H1 (cell line): ENCODE measurements around the gene EEPD1. TPM values are rescaled to one million over a fixed set of nuclear protein-coding genes. Genes with fewer than 3 reads are reported as not detected.

ENCODE experiments used
- CTCF ChIA-PET: fragments of 300-600 bp; sonication (Branson Sonifier 250); formaldehyde crosslinking; loops from one replicate; lab custom pipeline; 2021; ENCODE audit not compliant: partially characterized antibody; lab: Charles Lee
- POLR2A ChIA-PET: fragments of 300-600 bp; sonication (Branson Sonifier 250); formaldehyde crosslinking; loops from one replicate; lab custom pipeline; 2021; ENCODE audit warnings: inconsistent platforms; ENCODE audit not compliant: partially characterized antibody; lab: Charles Lee
- DNase-seq, 2 experiments: peaks; one replicate each; pipeline versions ENCODE4 v3.0.0 to v3.0.0-alpha.2; 2010 to 2022; ENCODE audit warnings: low spot score in 2 of 2, low read depth in 1 of 2, mixed read lengths in 1 of 2
- FAIRE-seq: peaks from 2 replicates; lab custom pipeline; 2011; peaks lifted over from hg19 to GRCh38; lab: Jason Lieb, UNC
- H2AFZ ChIP-seq: 2 replicates; pipeline ENCODE4 v1.8.1; 2012; ENCODE audit warnings: low read length, inconsistent platforms
- H2AK5ac ChIP-seq: 2 replicates; pipeline ENCODE4 v1.6.1; 2013; ENCODE audit warnings: low read depth, low read length
- H2BK120ac ChIP-seq: replicated peaks from 2 replicates; pipeline ENCODE3; 2013; ENCODE audit warnings: low read depth, low read length, inconsistent platforms
- H2BK12ac ChIP-seq: 2 replicates; pipeline ENCODE4 v1.6.1; 2013; ENCODE audit warnings: low read depth, low read length
- H2BK15ac ChIP-seq: 2 replicates; pipeline ENCODE4 v1.6.1; 2013; ENCODE audit warnings: low read length
- H2BK20ac ChIP-seq: 2 replicates; pipeline ENCODE4 v1.6.1; 2013; ENCODE audit warnings: low read length
- H2BK5ac ChIP-seq: 2 replicates; pipeline ENCODE4 v1.6.1; 2013; ENCODE audit warnings: low read depth, low read length
- H3K14ac ChIP-seq: 2 replicates; pipeline ENCODE4 v1.6.1; 2013; ENCODE audit warnings: inconsistent platforms; ENCODE audit not compliant: insufficient read length
- H3K18ac ChIP-seq: 2 replicates; pipeline ENCODE4 v1.6.1; 2013; ENCODE audit warnings: low read length; ENCODE audit errors: extremely low read depth
- H3K23ac ChIP-seq: 2 replicates; pipeline ENCODE4 v1.6.1; 2013; ENCODE audit warnings: inconsistent platforms; ENCODE audit not compliant: insufficient read length
- H3K23me2 ChIP-seq: 2 replicates; pipeline ENCODE4 v1.6.1; 2013; ENCODE audit warnings: low read depth, low read length
- H3K27ac ChIP-seq: 2 replicates; pipeline ENCODE4 v1.6.1; 2011; ENCODE audit warnings: low read depth, low read length, inconsistent platforms
- H3K27me3 ChIP-seq, 4 experiments: replicated peaks in 1 of 4; 1 replicate in 1 of 4; 2 replicates in 3 of 4; pipeline versions ENCODE4 v1.6.1 to v1.8.1; 2011 to 2013; ENCODE audit warnings: low read length in 3 of 4, mild to moderate bottlenecking in 3 of 4, inconsistent platforms in 2 of 4, mixed read lengths in 2 of 4, moderate library complexity in 1 of 4; ENCODE audit not compliant: control insufficient read depth in 3 of 4, insufficient read depth in 3 of 4; ENCODE audit errors: extremely low read depth in 1 of 4
- H3K36me3 ChIP-seq, 4 experiments: 2 replicates each; pipeline versions ENCODE4 v1.6.1 to v1.8.1; 2011 to 2013; ENCODE audit warnings: mild to moderate bottlenecking in 4 of 4, low read length in 3 of 4, moderate library complexity in 2 of 4, control low read depth in 1 of 4, inconsistent platforms in 1 of 4; ENCODE audit not compliant: insufficient read depth in 4 of 4, control insufficient read depth in 2 of 4
- H3K4ac ChIP-seq: replicated peaks from 2 replicates; pipeline ENCODE3; 2013; ENCODE audit warnings: low read length, low read depth, mixed read lengths, inconsistent platforms; ENCODE audit not compliant: insufficient read length
- H3K4me1 ChIP-seq, 4 experiments: replicated peaks in 1 of 4; 1 replicate in 1 of 4; 2 replicates in 3 of 4; pipeline versions ENCODE4 v1.6.1 to v1.8.1; 2011 to 2013; ENCODE audit warnings: low read length in 3 of 4, inconsistent platforms in 2 of 4, mixed read lengths in 1 of 4; ENCODE audit not compliant: insufficient read depth in 4 of 4, control insufficient read depth in 3 of 4
- H3K4me2 ChIP-seq, 2 experiments: 2 replicates each; pipeline versions ENCODE4 v1.6.1 to v1.8.1; 2011 to 2013; ENCODE audit warnings: low read depth in 2 of 2, low read length in 2 of 2, control low read depth in 1 of 2, inconsistent platforms in 1 of 2, mild to moderate bottlenecking in 1 of 2; ENCODE audit not compliant: insufficient read depth in 1 of 2
- H3K4me3 ChIP-seq, 4 experiments: fragments of 200-600, 300-600 bp in 1 of 4; sonication (generic), shearing (Covaris generic), sonication (Bioruptor Twin) in 1 of 4; 2 replicates each; pipeline versions ENCODE4 v1.5.1 to v1.8.1; 2011 to 2016; ENCODE audit warnings: low read length in 4 of 4, low read depth in 3 of 4, control low read depth in 2 of 4, inconsistent platforms in 2 of 4, mild to moderate bottlenecking in 2 of 4, mixed read lengths in 1 of 4, moderate library complexity in 1 of 4; ENCODE audit not compliant: insufficient read depth in 2 of 4; ENCODE audit errors: extremely low read depth in 1 of 4
- H3K56ac ChIP-seq: replicated peaks from 2 replicates; pipeline ENCODE3; 2013; ENCODE audit warnings: low read depth, mild to moderate bottlenecking, mixed read lengths, low read length, inconsistent platforms; ENCODE audit not compliant: insufficient read length
- H3K79me1 ChIP-seq: 2 replicates; pipeline ENCODE4 v1.6.1; 2013; ENCODE audit warnings: low read depth, low read length, control low read depth
- H3K79me2 ChIP-seq, 2 experiments: 2 replicates each; pipeline versions ENCODE4 v1.6.1 to v1.8.1; 2012 to 2013; ENCODE audit warnings: low read length in 2 of 2, mild to moderate bottlenecking in 2 of 2, inconsistent platforms in 1 of 2; ENCODE audit not compliant: insufficient read depth in 2 of 2, control insufficient read depth in 1 of 2
- H3K9ac ChIP-seq, 4 experiments: replicated peaks in 1 of 4; 1 replicate in 1 of 4; 2 replicates in 3 of 4; pipeline versions ENCODE4 v1.6.1 to v1.8.1; 2011 to 2013; ENCODE audit warnings: low read depth in 3 of 4, low read length in 3 of 4, control low read depth in 2 of 4, mild to moderate bottlenecking in 2 of 4, moderate library complexity in 2 of 4, inconsistent platforms in 1 of 4; ENCODE audit errors: extremely low read depth in 1 of 4
- H3K9me3 ChIP-seq, 2 experiments: 2 replicates each; pipeline versions ENCODE4 v1.6.1 to v1.8.1; 2012 to 2013; ENCODE audit warnings: mild to moderate bottlenecking in 2 of 2, moderate library complexity in 2 of 2, control low read depth in 1 of 2, inconsistent platforms in 1 of 2, low read depth in 1 of 2, low read length in 1 of 2, mixed read lengths in 1 of 2; ENCODE audit not compliant: insufficient read depth in 2 of 2
- H4K20me1 ChIP-seq, 2 experiments: replicated peaks in 1 of 2; 2 replicates each; pipeline versions ENCODE3 to v1.8.1; 2011 to 2013; ENCODE audit warnings: inconsistent platforms in 2 of 2, low read length in 2 of 2, mild to moderate bottlenecking in 1 of 2; ENCODE audit not compliant: insufficient read depth in 2 of 2, control insufficient read depth in 1 of 2
- H4K5ac ChIP-seq: 2 replicates; pipeline ENCODE4 v1.6.1; 2013; ENCODE audit warnings: low read length, low read depth, mixed read lengths, inconsistent platforms; ENCODE audit not compliant: insufficient read length
- H4K8ac ChIP-seq: 2 replicates; pipeline ENCODE4 v1.8.0; 2013; ENCODE audit warnings: mild to moderate bottlenecking, moderate library complexity, low read length, inconsistent platforms; ENCODE audit not compliant: insufficient read depth; ENCODE audit errors: extremely low read depth
- H4K91ac ChIP-seq: replicated peaks from 2 replicates; pipeline ENCODE3; 2013; ENCODE audit warnings: low read length, mixed read lengths, inconsistent platforms; ENCODE audit not compliant: insufficient read length
- CBX5 ChIP-seq: fragments of 300-800, 300-1000 bp; sonication (generic); IDR thresholded peaks from 2 replicates; pipeline ENCODE4 v1.7.1; 2016; ENCODE audit warnings: antibody characterized with exemption, low read length, low read depth
- SIX5 ChIP-seq: IDR thresholded peaks from 2 replicates; pipeline ENCODE4 v1.6.1; 2011; ENCODE audit warnings: mild to moderate bottlenecking, low read depth, low read length
- SUZ12 ChIP-seq: fragments of 200-600 bp; sonication (generic); IDR thresholded peaks from 2 replicates; pipeline ENCODE4 v1.6.1; 2012; ENCODE audit warnings: mild to moderate bottlenecking, inconsistent platforms, low read length, moderate library complexity, mixed read lengths
- WGBS, 2 experiments: shearing (Covaris generic) in 1 of 2; methylation state at CpG; one replicate each; pipeline versions ENCODE4 v1.1.6 to v1.1.7; 2013 to 2015; ENCODE audit warnings: low lambda C conversion rate in 2 of 2, mixed read lengths in 2 of 2, inconsistent platforms in 1 of 2, low coverage in 1 of 2, missing lambda C conversion rate in 1 of 2; ENCODE audit not compliant: insufficient replicate concordance in 2 of 2, insufficient coverage in 1 of 2, insufficient read length in 1 of 2; ENCODE audit errors: extremely low coverage in 1 of 2, missing lambda C conversion rate in 1 of 2; 5-methylcytosine and 5-hydroxymethylcytosine counted together
- polyA plus RNA-seq, 7 experiments: library from polyadenylated mRNA; depleted of rRNA in 3 of 7; stranded (reverse) in 5 of 7; unstranded in 2 of 7; fragments of >200 nt in 5 of 7; fragments of 200-250 nt in 2 of 7; gene quantifications; 1 replicate in 5 of 7; 2 replicates in 1 of 7; 4 replicates in 1 of 7; pipeline versions ENCODE4 v1.2.1 to v1.2.3, GENCODE V29; 2011 to 2013; ENCODE audit warnings: missing spikeins in 2 of 7, mixed read lengths in 2 of 7
- total RNA-seq: library from RNA; stranded (reverse); fragmentation: NEBNext Ultra II Directional; extraction: Animal tissue kit (Norgen Biotek cat#: 25700); gene quantifications from 2 replicates; pipeline ENCODE4 v1.2.1, GENCODE V29; 2021
- TF ChIP-seq, protein P1 (sequence below): IDR thresholded peaks from 2 replicates; pipeline ENCODE4 v1.6.1; 2011; ENCODE audit warnings: low read length, improper control_type of control experiment

EEPD1 gene
- total and polyA plus RNA-seq, 2 of the 8 experiments (the other 6 are each of a cell fraction or from before 2014, with no cell fraction given) = 3.1 to 7.8 TPM

DNA sequence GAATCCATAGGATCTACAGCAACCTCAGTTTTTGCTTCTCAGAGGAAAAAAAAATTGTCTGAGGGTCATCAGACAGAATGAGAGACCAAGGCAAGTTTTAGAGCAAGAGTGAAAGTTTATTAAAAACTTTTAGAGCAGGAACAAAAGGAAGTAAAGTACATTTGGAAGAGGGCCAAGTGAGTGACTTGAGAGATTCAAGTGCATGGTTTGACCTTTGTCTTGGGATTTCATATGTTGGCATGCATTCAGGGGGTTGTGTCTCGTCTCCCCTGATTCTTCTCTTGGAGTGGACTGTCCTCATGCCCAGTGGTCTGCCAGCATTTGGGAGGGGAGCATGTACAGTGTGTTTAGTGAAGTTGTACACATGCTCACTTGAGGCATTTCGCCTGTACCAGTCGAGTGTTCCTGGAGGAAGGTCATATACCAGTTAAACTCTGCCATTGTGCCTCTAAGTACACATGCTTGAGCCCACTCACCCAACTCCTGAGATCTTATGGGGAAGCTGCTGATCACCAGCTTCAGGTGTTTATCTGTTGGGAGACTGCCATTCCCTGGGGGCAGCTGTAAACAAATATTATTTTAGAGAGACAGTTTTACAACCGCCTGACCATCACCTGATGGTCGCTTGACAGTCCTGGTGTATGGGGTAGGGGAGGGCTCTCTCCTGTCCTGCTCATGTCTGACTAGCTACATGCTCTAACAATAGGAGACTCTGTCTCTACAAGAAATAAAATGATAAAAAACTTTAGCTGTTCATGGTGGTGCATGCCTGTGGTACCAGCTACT is 109.4 kb downstream of the EEPD1 start:
- no peaks in the 10 kb centered on the region for H3K79me1 ChIP-seq
- no peaks in the 10 kb centered on the region for H3K36me3 ChIP-seq
- no peak overlapping the region for H2BK5ac ChIP-seq
- no peak overlapping the region for H2AK5ac ChIP-seq
- WGBS, 2 experiments = 92% methylated on average over 5 of the region's 5 CpGs; no CpG with 5 or more reads in 1 of the 2 experiments
- H3K14ac ChIP-seq = no peak overlapping the region
- no peak overlapping the region for H2BK12ac ChIP-seq
- no peak overlapping the region for H3K18ac ChIP-seq
- H3K4me3 ChIP-seq = no peak overlapping the region
- H2AFZ ChIP-seq = no peak overlapping the region
- peak overlapping the region; percentile 71 for H4K91ac ChIP-seq
- H2BK120ac ChIP-seq = no peak overlapping the region
- H4K8ac ChIP-seq = no peak overlapping the region
- peaks cover 0 to 11% (median 7%) of the 10 kb centered on the region in 4 experiments; a peak in 3 of 7 replicates for H3K4me1 ChIP-seq
- H3K27me3 ChIP-seq = no peaks in the 10 kb centered on the region
- POLR2A ChIA-PET = interaction anchor here (0.6 to 1.2 kb wide), 2 partner anchors 11 to 1024 kb away, joined by 3 read pairs; no protein-coding TSS in a partner anchor
- no peak overlapping the region for H2BK20ac ChIP-seq
- H4K5ac ChIP-seq = no peak overlapping the region
- no peaks in the 10 kb centered on the region for H3K23me2 ChIP-seq
- peak overlapping the region; percentile 82 for H3K4ac ChIP-seq
- no peak overlapping the region for H2BK15ac ChIP-seq
- H4K20me1 ChIP-seq = no peaks in the 10 kb centered on the region
- H3K79me2 ChIP-seq = no peaks in the 10 kb centered on the region; a peak in 1 of 4 replicates
- H3K23ac ChIP-seq = no peak overlapping the region
- FAIRE-seq (no peak), DNase-seq (no peak)
- no peak overlapping the region for H3K4me2 ChIP-seq
- CTCF ChIA-PET = interaction anchor here (0.9 to 3.0 kb wide), 4 partner anchors 11 to 277 kb away, joined by 4 to 13 read pairs (median 5); no protein-coding TSS in a partner anchor
- no peak overlapping the region for H3K9ac ChIP-seq
- no peak overlapping the region for H3K27ac ChIP-seq
- H3K56ac ChIP-seq = no peak overlapping the region
- no peaks in the 10 kb centered on the region for H3K9me3 ChIP-seq
- TF ChIP-seq, protein P1, sequence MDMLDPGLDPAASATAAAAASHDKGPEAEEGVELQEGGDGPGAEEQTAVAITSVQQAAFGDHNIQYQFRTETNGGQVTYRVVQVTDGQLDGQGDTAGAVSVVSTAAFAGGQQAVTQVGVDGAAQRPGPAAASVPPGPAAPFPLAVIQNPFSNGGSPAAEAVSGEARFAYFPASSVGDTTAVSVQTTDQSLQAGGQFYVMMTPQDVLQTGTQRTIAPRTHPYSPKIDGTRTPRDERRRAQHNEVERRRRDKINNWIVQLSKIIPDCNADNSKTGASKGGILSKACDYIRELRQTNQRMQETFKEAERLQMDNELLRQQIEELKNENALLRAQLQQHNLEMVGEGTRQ = no peak
- no peak for TF ChIP-seq SIX5
- TF ChIP-seq CBX5 = no peak
- no peak for TF ChIP-seq SUZ12
